HG03135 (cell line): ENCODE data around the gene SERPINB11.
"Not testable (repeated sequence)": the region's sequence is repeated elsewhere in the genome, so short reads cannot be mapped to it uniquely, and the experiment has no call there.

Source experiments
- ATAC-seq: cut with Tn5 transposase; IDR thresholded peaks from one replicate; pipeline ENCODE4 v1.9.1; 2021; ENCODE audit warnings: mild to moderate bottlenecking, moderate library complexity; ENCODE audit not compliant: unreplicated experiment

The SERPINB11 gene

GRCh38 chr18:63725682-63726480 is 23.1 kb downstream of the SERPINB11 start:
- no peak for ATAC-seq

GRCh38 chr18:63730773-63731172 is 28.0 kb downstream of the SERPINB11 start:
- no peak for ATAC-seq

- ATAC-seq, result no peak
These were observed 28.5 kb downstream of the SERPINB11 start for GRCh38 chr18:63731215-63731614.

- no peak for ATAC-seq
These were observed 34.1 kb downstream of the SERPINB11 start for GRCh38 chr18:63736876-63737275.

GRCh38 chr18:63741769-63742168 is 39.0 kb downstream of the SERPINB11 start:
- ATAC-seq, result no peak

- no peak for ATAC-seq
These were observed 44.2 kb downstream of the SERPINB11 start for GRCh38 chr18:63747006-63747405.

GRCh38 chr18:63749489-63749888 is 46.7 kb downstream of the SERPINB11 start:
- no peak for ATAC-seq

GRCh38 chr18:63752636-63753035 is 49.9 kb downstream of the SERPINB11 start:
- ATAC-seq, result no peak

- ATAC-seq, result no peak
These were observed 50.9 kb downstream of the SERPINB11 start for GRCh38 chr18:63753676-63754075.

GRCh38 chr18:63757541-63757940 is 54.8 kb downstream of the SERPINB11 start:
- ATAC-seq, result no peak

GRCh38 chr18:63758615-63759240 is 56.0 kb downstream of the SERPINB11 start:
- no peak for ATAC-seq

GRCh38 chr18:63759786-63760185 is 57.0 kb downstream of the SERPINB11 start:
- not testable (repeated sequence) for ATAC-seq

GRCh38 chr18:63762518-63762917 is 59.8 kb downstream of the SERPINB11 start:
- no peak for ATAC-seq

GRCh38 chr18:63763831-63764600 is 61.3 kb downstream of the SERPINB11 start:
- ATAC-seq, result no peak

- ATAC-seq, result no peak
These were observed 63.1 kb downstream of the SERPINB11 start for GRCh38 chr18:63765837-63766236.
